ENCODE data around the gene PKDCC. TPM values are rescaled to one million over a fixed set of nuclear protein-coding genes. Genes with fewer than 3 reads are reported as not detected.
A peak's percentile ranks its signal among the peaks of the same experiment; 100 is the strongest.

Gene PKDCC
- total and polyA plus RNA-seq, 2 of the 13 experiments (the other 11 are each of a cell fraction or from before 2014, with no cell fraction given), result 52.6 to 58.8 TPM

- TF ChIP-seq AHDC1 (CRISPR knock-in tag; IDR thresholded peaks at IDR 0.05; ENCODE audit: borderline replicate concordance) (no peak), ZNF501 (CRISPR knock-in tag; IDR thresholded peaks at IDR 0.05) (0 out of 2 replicates have a peak, but pooled peaks have one; percentile 49), SNRNP70 (IDR thresholded peaks at IDR 0.05; ENCODE audit: low read depth, low read length) (no peak), ARID3A (IDR thresholded peaks at IDR 0.05; ENCODE audit: low read depth, low read length) (no peak), ZNF776 (CRISPR knock-in tag; IDR thresholded peaks at IDR 0.05) (no peak), ZNF331 (CRISPR knock-in tag; IDR thresholded peaks at IDR 0.05) (no peak), ZNF414 (CRISPR knock-in tag; IDR thresholded peaks at IDR 0.05) (no peak), ZFX (CRISPR knock-in tag; IDR thresholded peaks at IDR 0.05; ENCODE audit: low read depth) (0 out of 2 replicates have a peak, but pooled peaks have one; percentile 6), MXI1 (IDR thresholded peaks at IDR 0.05; ENCODE audit: borderline replicate concordance, low read depth, low read length) (no peak), ZNF431 (CRISPR knock-in tag; IDR thresholded peaks at IDR 0.05; ENCODE audit: borderline replicate concordance, low read depth) (no peak), ZNF10 (CRISPR knock-in tag; IDR thresholded peaks at IDR 0.05; ENCODE audit: borderline replicate concordance, low read depth) (no peak), AKAP8 (CRISPR knock-in tag; IDR thresholded peaks at IDR 0.05) (no peak), KMT2A (CRISPR knock-in tag; IDR thresholded peaks at IDR 0.05) (no peak; the same call in 1 of the 2 replicates), ELF4 (CRISPR knock-in tag; IDR thresholded peaks at IDR 0.05; ENCODE audit: borderline replicate concordance) (no peak), ATF6 (CRISPR knock-in tag; conservative IDR thresholded peaks at IDR 0.05) (no peak), HES4 (CRISPR knock-in tag; IDR thresholded peaks at IDR 0.05; ENCODE audit: borderline replicate concordance) (no peak), ERF (CRISPR knock-in tag; IDR thresholded peaks at IDR 0.05) (no peak)
These were observed 2.3 kb downstream of the PKDCC start (continued) for GRCh38 chr2:42050010-42050702.

Measured in HepG2 (cell line).